ENCODE measurements around the gene ZNF385B.

Gene ZNF385B

DNA sequence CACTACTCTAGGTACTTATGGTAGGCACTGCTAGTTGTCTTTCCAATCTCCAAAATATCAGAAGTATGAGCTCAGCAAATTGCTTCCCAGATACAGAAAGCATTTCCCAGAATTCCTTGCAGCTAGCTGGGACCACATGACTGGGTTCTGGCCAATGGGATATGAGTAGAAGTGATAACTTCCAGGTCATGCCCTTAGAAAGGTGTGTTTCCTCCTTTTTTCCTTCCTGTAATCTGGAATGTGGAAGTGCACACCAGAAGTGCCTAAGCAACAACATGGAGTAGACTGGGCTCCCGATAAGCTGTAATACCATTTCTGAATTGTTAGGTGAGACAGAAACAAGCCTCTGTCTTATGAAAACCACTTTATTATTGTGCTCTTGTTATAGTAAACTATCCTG lies 279.8 kb downstream of the ZNF385B start:
- no peak for DNase-seq (ENCODE audit: low read depth)

DNA sequence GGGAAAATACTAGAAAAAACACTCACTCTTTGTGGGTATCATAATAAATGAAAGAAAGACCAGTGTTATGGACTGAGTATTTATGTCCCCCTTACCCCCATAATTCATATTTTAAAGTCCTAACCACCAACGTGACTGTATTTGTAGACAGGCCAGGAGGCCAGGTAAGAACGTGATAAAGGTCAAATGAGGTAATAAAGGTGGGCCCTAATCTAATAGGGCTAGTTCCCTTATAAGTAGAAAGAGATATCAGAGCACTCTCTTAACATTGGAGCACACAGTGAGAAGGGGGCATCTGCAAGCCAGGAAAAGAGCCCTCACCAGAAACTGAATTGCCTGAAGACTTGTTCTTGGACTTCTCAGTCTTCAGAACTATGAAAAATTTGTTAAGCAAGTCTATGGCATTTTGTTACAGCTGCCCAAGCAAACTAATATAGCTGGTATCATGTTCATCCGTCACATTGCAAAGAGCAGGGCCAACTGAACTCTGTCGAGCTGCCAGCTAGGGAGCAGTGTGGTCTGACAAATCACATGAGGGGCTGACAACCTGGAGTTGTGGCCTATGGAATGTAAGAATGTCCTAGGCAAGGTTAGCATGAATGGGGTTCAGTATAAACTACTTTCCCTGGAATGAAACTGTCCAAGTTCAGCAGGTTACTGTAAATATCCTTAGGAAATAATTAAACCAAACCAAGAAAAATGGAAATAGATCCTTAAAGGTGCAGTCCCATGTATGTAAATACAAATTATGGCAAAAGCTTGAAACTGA lies 280.9 kb downstream of the ZNF385B start:
- no peak for DNase-seq (ENCODE audit: low read depth)

DNA sequence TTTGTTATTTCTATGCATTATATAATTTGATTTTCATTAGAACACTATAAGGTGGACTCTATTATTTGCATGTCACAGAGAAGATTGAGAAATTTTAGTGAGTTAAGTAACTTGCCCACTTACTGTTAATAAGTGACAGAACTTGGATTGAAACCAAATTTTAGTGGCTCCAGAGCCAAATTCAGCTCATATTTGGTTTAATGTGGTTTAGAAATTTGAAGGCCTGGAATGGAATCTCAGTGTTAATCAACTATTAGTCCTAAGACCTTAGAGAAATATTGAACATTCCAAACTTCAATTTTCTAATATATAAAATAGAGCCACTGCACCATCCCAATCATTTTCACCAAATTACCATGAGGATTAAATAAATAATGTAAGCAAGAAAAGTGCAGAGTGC lies 281.6 kb downstream of the ZNF385B start:
- no peak for DNase-seq (ENCODE audit: low read depth)

DNA sequence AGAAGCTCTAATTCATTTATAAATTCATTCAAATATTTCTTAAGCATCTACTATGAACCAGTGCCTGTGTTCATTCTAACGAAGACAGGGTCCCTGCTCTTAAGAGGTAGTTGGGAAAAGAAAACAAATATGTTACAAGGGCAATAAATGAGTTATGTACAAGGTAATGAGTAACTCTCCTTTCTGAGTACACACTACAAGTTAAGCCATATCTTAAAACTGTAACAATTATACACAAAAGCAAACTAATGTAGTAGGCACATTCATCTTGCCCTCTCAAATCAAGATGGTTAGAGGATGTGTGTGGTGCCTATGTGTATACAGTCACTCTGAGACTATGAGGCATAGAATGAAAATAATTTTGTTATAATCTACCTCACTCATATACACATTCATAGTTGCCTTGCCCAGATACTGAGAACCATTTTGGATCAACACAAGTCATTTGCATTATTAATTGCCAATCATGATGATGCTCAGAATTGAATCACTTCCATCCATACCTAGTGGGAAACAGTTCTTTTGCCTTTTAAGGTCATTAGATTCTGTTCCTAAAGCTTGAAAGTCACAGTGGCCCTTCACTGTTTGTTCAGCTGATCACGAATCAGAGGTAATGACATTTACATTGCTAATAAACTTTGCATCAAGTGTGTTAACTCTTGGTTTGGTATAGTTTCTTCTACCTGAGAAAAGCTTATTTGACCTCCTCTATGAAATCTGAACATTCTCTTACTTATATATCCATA lies 283.1 kb downstream of the ZNF385B start:
- no peak for DNase-seq (ENCODE audit: low read depth)

DNA sequence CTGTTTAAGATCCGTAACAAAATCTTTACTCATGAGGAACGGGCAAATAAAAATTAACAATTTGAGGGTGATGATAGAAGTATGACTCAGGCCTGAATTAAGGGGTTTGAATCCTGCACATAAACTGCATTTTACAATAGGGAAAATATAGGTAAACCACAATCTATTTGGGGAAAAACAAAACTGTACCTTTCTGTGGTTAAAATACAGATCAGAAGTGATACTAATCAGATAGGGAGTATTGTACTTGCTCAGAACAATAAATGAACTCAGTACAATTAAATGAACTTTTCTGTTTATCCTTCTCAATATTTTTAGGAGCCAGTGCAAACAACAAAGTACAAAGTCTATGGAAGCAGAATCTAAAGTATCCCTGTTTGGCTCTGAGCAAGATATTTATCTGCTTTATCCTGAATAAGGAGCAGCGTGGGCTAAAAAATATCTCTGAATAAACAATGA lies 287.3 kb downstream of the ZNF385B start:
- no peak for DNase-seq (ENCODE audit: low read depth)

DNA sequence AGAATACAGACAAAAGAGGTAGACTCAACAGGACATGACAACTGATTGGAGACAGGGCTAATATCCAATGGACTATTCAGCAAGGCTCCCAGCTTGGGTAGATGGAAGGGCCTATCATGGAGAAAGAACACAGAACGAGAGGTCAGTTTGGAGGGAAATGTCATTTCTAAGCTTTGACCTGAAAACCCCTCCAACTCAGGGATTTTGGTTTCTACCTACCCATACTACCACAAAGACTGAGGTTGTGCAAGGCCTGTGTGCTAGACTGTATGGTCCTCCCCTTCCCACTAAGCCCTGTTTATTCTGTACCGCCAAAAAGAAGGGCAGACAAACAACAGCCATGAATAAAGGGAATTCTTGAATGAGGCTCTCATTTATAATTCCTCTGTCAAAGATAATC lies 288.9 kb downstream of the ZNF385B start:
- DNase-seq (ENCODE audit: low read depth) = no peak

DNA sequence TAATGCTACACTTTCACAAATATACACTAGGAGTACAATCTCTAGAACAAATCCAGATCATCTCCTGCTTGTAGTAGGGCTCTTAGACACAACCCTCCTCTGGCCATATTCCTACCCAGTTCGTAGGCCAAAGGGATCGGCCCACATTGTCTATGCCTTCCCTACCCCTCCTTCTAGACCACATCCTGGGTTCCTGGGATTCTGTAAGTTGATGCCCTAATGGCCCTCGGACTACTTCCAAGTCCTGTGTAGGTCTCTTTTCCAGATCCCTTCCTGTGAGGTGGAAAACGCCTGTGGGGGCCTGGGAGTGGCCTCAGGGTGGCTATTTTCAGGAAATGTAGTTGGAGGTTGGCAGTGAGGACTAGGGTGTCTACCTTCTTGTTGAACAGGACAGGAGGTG lies 289.7 kb downstream of the ZNF385B start:
- no peak for DNase-seq (ENCODE audit: low read depth)

DNA sequence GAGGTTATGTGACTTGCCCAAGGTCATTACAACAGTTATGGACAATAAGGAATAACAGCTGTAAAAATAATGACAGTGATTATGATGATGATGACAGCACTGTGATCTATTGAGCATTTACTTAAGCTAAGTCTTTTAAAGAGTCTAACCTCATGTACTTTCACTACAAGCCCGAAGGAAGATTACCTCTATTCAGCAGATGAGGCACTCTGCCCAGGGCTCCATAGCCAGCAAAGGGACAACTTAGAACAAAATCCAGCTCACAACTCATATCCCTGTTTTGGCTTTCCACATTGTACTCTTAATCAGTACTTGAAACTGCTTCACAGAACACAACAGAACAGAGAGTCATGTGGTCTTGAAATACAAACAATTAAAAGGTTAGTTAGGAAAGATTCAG lies 290.2 kb downstream of the ZNF385B start:
- no peak for DNase-seq (ENCODE audit: low read depth)

DNA sequence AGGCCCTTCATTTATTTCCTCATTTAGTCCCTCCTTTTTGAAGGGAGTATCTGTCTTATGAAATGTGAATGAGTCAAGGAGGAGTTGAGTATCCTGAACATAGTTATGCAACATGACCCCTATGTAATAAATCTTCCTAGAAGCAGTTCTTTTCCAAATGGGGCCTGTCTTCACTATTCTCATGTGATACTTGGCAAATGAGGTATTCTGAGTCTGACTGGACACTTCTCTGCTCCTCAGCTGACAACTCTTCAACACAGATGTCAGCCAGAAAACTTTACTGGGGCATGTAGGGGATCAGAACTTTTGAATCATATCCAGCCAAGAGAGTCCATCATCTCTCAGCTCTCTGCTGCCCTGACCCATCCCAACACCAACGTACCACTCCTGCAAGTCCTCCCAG lies 291.6 kb downstream of the ZNF385B start:
- DNase-seq (ENCODE audit: low read depth) = peak; percentile 83

DNA sequence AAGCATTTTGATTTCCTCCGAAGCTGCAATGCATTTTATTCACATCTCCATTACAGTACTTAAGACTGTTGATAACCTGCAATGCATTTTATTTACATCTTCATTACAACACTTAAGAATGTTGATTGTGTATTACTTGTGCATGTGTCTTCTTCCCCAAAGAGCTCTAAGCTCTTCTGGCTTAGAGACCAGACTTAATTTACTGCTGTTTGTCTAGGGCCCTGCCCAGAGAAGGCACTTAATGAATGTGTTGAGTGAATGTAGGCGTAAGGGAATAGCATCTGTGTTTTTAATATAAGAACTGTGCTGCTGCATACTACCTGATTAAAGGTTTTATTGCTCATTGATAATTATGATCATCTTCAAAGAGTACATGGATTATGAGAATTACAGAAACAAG lies 295.6 kb downstream of the ZNF385B start:
- no peak for DNase-seq (ENCODE audit: low read depth)

DNA sequence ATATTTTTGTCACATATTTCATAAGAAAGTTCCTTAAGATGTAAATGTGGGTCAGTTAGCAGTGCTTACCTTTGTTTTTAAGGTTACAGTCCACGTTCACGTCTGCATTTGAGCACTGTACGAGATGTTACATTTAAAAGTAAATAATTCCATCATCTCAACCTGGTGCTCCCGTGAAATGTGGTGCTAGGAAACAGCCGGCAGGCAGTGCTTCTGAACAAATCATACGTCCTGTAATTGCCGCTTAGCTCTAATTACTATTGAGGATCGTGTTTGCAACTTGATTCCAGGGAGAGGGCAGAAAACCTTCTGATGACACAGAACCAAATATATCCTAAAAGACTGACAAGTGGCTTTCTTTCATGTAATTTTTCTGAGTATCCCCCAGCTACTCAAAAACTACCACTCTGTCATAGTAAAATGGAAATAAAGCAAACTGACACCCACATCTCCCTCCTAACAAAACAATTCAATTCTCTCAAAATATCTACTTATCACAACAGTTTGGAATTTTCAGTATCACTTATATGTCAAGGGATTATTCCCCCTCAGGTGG lies 299.0 kb downstream of the ZNF385B start:
- DNase-seq (ENCODE audit: low read depth) = no peak

DNA sequence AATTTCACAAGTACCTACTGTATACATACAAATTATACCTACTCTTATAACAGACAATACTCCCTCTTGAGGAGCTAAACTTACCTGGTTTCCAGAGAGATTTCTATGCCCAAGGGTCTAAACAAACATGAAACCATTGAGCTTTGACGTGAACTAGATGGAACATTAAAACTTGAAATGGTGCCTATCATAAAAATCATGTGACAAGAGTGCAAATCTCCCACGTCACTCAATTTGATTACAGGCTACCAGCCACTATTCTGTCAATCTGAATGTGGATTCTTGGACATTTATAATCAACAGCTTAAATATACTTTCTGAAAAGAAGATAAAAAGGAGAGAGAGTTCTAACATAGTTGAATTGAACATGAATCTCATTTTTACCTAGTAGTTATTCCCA lies 299.7 kb downstream of the ZNF385B start:
- no peak for DNase-seq (ENCODE audit: low read depth)

DNA sequence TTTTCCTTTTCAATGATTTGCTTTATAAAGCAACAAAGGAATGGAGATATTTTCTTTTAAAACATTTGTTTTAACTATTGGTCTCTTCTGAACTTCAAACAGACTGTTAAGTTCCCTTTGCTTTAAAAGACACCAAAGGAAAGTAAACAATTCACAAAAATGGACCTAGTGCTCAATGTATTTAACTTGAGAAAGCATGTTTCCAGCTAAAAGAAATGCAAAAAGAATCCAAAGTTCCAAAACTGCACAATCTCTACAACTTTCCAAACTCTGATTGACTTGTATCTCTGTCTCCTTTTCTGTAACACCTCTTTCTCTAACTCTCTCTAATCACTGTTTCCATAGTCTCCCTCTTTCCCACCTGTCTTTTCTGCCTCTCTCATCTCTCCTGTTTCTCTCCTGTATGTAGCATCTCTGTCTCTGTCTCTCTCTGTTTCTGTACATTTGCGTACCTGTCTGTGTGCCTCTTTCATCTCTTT lies 301.1 kb downstream of the ZNF385B start:
- no peak for DNase-seq (ENCODE audit: low read depth)

DNA sequence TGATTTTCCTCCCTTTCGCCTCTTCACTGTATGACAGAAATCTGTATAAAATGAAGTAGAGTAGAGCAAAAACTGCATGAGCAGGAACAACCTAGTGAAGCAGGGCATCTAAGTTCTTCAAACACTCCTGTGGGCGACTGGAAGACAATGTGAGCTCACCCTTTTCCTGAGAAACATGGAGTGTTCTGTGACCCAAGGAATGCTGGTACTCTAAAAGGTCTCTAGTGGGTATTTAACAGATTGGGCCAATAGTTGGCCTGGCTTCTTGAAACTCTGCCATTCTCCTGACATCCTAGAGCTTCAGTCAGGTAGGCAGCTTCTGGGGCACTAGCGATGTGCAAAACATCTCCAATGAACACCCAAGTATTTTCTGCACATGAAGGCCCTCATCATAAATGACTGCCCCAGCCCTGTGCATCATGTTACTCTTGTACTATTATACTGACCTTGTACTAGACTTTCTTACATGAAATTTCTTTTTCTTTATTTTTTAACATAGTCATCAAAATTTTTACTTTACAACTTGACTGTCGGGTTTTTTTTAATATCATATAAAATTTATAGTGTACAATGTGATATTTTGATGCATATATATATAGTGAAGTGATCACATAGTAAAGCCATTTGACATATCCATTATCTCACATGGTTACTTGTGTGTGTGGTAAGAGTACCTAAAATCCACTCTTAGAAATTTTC lies 302.2 kb downstream of the ZNF385B start:
- DNase-seq (ENCODE audit: low read depth) = no peak

DNA sequence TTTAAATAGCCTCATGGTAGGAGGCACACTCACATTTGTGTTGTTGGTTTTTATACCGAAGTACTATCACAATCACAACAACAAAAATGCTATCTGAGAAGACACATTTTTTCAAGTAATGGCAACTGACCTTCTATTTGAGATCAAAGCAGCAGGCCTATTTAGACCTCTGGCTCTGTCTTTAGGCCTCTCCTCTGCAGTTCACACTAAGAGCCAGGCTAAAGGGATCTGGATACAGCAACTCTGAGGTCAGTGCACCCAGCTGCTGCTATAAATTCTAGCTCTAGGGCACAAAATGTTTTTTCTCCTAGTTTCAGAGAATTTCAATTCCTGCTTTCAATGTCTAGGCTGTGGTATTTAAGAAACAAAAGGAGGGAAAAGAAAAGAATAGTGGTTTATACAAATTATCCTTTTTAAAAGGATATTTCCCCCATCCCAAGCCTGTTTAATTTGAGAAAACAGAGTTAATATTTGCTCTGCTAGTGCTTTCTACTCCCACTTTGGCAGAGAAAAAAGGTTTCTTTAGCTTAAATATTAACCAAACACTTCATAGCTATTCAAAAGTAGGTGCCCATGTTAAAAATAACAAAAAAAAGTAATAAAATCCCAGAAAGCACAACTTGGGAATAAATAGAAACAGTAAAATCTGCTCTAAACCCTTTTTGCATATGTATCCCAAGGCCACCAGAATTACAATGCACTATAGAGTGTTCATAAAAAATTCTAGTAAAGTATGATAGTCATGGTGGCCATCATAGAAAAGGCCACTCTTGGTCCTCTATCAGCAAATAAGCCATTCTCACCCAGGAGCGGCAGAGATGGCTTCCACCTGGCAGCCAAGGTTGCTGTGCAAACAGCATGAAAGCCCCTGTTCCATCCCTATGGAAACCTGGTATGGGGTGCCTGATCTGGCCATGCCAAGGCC lies 303.1 kb downstream of the ZNF385B start:
- DNase-seq (ENCODE audit: low read depth) = no peak

DNA sequence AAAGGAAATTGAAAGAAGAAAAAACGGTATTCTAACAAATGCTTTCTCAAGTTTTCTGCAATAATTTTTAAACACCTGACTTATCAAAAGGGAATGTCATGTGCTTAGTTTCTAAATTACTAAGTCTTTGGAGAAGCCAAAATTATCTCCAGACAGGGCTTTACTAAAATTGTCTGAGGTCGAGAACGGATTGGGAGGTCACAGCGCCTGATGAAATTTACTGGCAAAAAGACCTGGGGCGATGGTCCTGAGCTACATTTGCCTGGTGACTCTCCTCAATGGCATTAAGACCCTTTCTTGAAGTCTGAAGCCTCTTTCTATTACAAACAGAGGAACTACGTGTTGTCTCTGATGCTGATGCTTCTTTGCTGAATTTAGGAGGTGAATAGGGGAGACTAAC lies 305.0 kb downstream of the ZNF385B start:
- DNase-seq (ENCODE audit: low read depth) = no peak

DNA sequence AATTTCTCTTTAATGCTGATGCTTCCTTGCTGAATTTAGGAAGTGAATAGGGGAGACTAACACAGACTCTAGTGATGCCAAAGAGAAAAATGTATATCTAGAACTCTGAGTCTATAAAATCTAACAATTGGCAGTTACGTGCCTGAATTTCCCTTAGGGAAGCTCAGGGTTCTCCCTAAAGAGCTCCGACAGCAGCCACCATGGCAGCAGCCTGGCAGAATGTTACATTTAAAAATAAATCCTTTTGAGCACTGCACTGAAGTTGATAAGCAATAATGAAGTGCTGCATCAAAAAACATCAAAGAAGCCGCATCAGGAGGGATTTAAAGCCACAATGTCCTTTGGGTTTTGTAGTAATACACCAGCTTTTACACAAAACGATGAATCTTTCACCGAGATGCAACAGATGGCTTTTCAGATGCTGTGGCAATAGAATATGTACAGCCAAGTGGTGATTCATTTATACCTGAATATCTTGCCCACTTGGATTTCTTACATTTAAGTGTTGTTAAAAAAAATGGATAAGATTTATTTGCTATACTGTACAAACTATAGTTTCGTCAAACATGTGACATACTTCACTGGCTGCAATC lies 305.6 kb downstream of the ZNF385B start:
- no peak for DNase-seq (ENCODE audit: low read depth)

DNA sequence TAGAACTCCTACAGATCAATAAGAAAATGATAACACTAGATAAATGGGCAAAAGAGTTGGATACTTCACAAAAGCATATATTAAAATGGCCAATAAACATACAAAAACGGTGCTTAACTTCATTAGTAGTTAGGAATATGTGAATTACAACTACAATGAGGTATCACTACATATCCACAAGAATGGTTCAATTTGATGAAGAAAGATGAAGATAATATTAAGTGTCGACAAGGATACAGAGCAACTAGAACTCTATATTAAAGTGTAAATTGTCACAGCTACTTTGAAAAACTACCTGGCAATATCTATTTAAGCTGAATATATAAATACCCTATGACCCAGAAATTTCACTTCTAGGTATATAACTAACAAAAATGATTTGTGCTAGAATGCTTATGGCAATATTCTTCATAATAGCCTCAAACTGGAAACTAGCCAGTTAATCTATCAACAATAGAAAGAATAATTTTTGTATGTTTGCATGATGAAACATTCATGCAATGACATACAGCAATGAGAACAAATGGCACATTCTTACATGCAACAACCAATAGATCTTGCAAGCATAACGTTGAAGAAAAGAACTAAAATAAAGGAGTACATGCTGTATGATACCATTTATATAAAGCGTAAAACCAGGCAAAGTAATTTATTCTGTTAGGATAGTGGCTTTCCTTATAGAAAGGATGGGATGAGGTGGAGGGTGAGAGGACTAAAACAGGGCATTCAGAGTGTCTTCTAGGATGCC lies 306.6 kb downstream of the ZNF385B start:
- DNase-seq (ENCODE audit: low read depth) = no peak

DNA sequence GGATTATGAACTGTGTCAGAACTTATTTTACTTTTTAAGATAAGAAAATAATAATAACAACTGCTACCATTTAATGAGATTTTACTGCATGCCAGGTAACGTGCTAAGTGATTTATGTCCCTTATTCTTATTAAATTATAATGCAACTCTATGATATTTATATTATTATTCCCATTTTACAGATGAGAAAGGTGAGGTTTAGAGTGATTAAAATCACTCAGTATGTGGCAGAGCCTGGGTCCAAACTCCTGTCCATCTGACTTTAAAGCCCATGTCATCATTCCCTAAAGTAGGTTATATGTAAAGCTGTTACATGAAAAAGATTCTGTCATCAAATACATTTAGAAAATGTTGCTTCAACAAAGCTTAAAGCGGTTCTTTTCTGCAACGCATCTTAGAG lies 308.0 kb downstream of the ZNF385B start:
- DNase-seq (ENCODE audit: low read depth) = no peak

DNA sequence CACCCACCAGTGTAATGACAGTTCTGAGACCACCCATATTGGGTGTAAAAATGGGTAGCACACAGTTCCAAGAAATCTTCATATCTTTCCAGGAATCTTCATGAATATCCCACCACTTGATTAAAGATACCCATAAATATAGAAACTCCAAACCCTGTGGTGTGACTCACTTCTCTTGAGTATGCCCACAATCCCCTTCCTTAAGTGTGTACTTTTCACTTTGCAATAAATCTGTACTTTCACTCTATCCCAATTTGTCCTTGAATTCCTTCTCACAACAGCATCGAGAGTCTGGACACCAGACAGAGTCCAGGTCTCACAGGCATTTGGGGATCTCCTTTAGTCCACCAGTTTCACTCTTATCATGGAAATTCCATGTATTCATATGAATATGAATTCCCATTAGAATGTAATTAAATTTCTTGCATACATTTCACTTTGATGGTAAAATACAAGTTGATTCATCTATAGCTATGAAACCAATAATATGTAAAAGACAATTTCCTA lies 309.8 kb downstream of the ZNF385B start:
- DNase-seq (ENCODE audit: low read depth) = no peak

Measured in iris pigment epithelial cell (primary cell).